A673 (cell line): ENCODE results near the gene INTS6. TPM values are rescaled to one million over a fixed set of nuclear protein-coding genes. Genes with fewer than 3 reads are reported as not detected.

Experiments used
- BruUV-seq: library from RNA; stranded (reverse); fragments of 400-500 nt; replicated peaks from 2 replicates; lab custom pipeline; 2021; lab: Mats Ljungman, UMichigan
- CTCF ChIA-PET: fragments of 300-600 bp; sonication (Branson Sonifier 250); formaldehyde crosslinking; loops from one replicate; lab custom pipeline; 2022; ENCODE audit warnings: antibody characterized with exemption; lab: Charles Lee
- POLR2A ChIA-PET: fragments of 300-600 bp; sonication (Branson Sonifier 250); formaldehyde crosslinking; loops from one replicate; lab custom pipeline; 2022; ENCODE audit warnings: antibody characterized with exemption; ENCODE audit not compliant: low non-redundant PET; lab: Charles Lee
- DNase-seq: peaks from one replicate; pipeline ENCODE4 v3.0.0-alpha.2; 2015; ENCODE audit warnings: low spot score
- H3K27ac ChIP-seq: fragments of 200-600 bp; sonication (generic); 2 replicates; pipeline ENCODE4 v1.5.1; 2016; ENCODE audit warnings: mixed run types, low read depth, mild to moderate bottlenecking, mixed read lengths, antibody characterized with exemption, low read length; ENCODE audit not compliant: poor library complexity, severe bottlenecking
- H3K27me3 ChIP-seq: fragments of 200-600 bp; sonication (generic); replicated peaks from 2 replicates; pipeline ENCODE4 v1.6.1; 2017; ENCODE audit warnings: mixed run types, low read depth, mild to moderate bottlenecking, mixed read lengths, antibody characterized with exemption, low read length; ENCODE audit not compliant: insufficient read depth, poor library complexity
- H3K36me3 ChIP-seq: fragments of 200-600 bp; sonication (generic); 2 replicates; pipeline ENCODE4 v1.6.1; 2016; ENCODE audit warnings: mixed run types, mild to moderate bottlenecking, mixed read lengths, antibody characterized with exemption, low read length; ENCODE audit not compliant: insufficient read depth, poor library complexity, severe bottlenecking
- H3K4me1 ChIP-seq: fragments of 200-600 bp; sonication (generic); 2 replicates; pipeline ENCODE4 v1.6.1; 2017; ENCODE audit warnings: mixed run types, mild to moderate bottlenecking, mixed read lengths, antibody characterized with exemption, low read length; ENCODE audit not compliant: insufficient read depth, poor library complexity, severe bottlenecking
- H3K4me3 ChIP-seq: fragments of 200-600 bp; sonication (generic); 2 replicates; pipeline ENCODE4 v1.5.1; 2016; ENCODE audit warnings: low read depth, mixed run types, mild to moderate bottlenecking, mixed read lengths, low read length; ENCODE audit not compliant: poor library complexity, severe bottlenecking
- H3K9me3 ChIP-seq: fragments of 200-600 bp; sonication (generic); 2 replicates; pipeline ENCODE4 v1.6.1; 2016; ENCODE audit warnings: mixed run types, low read depth, mild to moderate bottlenecking, mixed read lengths, antibody characterized with exemption, low read length; ENCODE audit not compliant: poor library complexity, severe bottlenecking
- EZH2 ChIP-seq: fragments of 200-600 bp; sonication (generic); IDR thresholded peaks from 2 replicates; pipeline ENCODE4 v1.6.1; 2017; ENCODE audit warnings: borderline replicate concordance, low read depth, mild to moderate bottlenecking, mixed read lengths, antibody characterized with exemption, low read length; ENCODE audit not compliant: poor library complexity, severe bottlenecking
- intact Hi-C: fragments of 100-400 bp; cut with micrococcal nuclease; formaldehyde crosslinking; loops from one replicate; pipeline ENCODE4 v1.10.0; 2022; ENCODE audit not compliant: unreplicated experiment
- total RNA-seq: library from RNA; stranded (reverse); gene quantifications from 2 replicates; pipeline ENCODE4 v1.2.3, GENCODE V29; 2021
- TF ChIP-seq, protein P1 (sequence below): fragments of 300-800, 200-600 bp; sonication (generic); conservative IDR thresholded peaks from 2 replicates; pipeline ENCODE4 v1.5.1; 2017; ENCODE audit warnings: low read depth, mild to moderate bottlenecking, antibody characterized with exemption, low read length, moderate library complexity, mixed read lengths

Gene INTS6
- total RNA-seq, 1 experiment from 2014 or later: 90.4 TPM

DNA sequence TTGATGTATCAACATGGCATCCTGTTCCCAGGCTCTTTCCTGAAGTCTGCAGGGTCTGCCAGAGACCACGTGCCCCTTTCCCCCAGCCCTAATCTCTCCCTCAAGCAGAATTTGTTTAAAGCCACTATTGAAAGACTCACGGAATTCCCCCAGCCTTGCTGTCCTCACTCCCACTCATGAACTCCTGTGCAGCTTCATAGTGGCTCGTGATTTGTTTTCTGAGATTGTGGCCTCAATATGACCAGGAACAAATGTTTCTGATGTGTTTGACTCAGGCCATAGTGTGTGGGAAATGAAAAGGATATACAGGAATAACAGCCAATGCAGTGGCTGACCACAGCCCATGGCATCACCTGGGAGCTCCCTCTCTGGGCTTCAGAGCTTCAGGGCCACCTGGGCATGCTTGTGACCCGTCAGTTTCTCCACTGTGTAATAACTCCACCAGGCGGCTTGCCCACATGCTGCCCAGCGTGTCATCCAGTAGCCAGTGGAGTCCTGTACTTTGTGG lies 121.4 kb downstream of the INTS6 start:
- no peak for DNase-seq
- H3K27ac ChIP-seq: no peak overlapping the region
- POLR2A ChIA-PET: no interaction called here
- H3K9me3 ChIP-seq: no peaks in the 10 kb centered on the region
- TF ChIP-seq, protein P1, sequence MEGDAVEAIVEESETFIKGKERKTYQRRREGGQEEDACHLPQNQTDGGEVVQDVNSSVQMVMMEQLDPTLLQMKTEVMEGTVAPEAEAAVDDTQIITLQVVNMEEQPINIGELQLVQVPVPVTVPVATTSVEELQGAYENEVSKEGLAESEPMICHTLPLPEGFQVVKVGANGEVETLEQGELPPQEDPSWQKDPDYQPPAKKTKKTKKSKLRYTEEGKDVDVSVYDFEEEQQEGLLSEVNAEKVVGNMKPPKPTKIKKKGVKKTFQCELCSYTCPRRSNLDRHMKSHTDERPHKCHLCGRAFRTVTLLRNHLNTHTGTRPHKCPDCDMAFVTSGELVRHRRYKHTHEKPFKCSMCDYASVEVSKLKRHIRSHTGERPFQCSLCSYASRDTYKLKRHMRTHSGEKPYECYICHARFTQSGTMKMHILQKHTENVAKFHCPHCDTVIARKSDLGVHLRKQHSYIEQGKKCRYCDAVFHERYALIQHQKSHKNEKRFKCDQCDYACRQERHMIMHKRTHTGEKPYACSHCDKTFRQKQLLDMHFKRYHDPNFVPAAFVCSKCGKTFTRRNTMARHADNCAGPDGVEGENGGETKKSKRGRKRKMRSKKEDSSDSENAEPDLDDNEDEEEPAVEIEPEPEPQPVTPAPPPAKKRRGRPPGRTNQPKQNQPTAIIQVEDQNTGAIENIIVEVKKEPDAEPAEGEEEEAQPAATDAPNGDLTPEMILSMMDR: no peak
- TF ChIP-seq EZH2: no peak
- no peaks in the 10 kb centered on the region for H3K27me3 ChIP-seq
- no peaks in the 10 kb centered on the region for H3K4me1 ChIP-seq
- no peak overlapping the region for H3K4me3 ChIP-seq
- CTCF ChIA-PET: interaction anchor here (0.6 kb wide), 1 partner anchor 501 kb away, joined by 8 read pairs; no protein-coding TSS in a partner anchor
- intact Hi-C loops: no loop called here
- no TSS peak for BruUV-seq
- H3K36me3 ChIP-seq: no peaks in the 10 kb centered on the region

DNA sequence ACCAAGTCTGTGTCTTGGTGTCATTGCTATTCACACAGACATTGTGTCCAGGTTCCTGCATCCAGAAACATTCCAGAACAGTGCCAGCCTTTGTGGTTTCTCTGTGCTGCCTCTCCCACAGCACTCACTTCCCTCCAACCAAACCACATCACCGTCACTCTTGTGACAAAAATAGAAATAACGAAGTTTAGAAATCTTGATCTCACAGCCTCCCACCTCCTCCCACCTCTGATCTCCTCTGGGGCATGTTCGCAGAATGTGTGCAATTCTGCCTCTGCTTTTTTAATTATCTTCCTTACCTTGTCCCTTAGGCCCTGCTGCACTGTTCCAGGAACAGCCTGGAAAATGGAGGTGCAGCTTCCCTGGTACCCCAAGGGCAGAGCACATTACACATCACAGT lies 122.0 kb downstream of the INTS6 start:
- BruUV-seq: no TSS peak
- no peaks in the 10 kb centered on the region for H3K4me1 ChIP-seq
- no peaks in the 10 kb centered on the region for H3K27me3 ChIP-seq
- no peak for DNase-seq
- H3K36me3 ChIP-seq: no peaks in the 10 kb centered on the region
- intact Hi-C loops: no loop called here
- no peak for TF ChIP-seq EZH2
- TF ChIP-seq, protein P1: no peak
- no peak overlapping the region for H3K4me3 ChIP-seq
- ChIA-PET CTCF (no interaction called here), POLR2A (no interaction called here)
- no peaks in the 10 kb centered on the region for H3K9me3 ChIP-seq
- H3K27ac ChIP-seq: no peak overlapping the region

DNA sequence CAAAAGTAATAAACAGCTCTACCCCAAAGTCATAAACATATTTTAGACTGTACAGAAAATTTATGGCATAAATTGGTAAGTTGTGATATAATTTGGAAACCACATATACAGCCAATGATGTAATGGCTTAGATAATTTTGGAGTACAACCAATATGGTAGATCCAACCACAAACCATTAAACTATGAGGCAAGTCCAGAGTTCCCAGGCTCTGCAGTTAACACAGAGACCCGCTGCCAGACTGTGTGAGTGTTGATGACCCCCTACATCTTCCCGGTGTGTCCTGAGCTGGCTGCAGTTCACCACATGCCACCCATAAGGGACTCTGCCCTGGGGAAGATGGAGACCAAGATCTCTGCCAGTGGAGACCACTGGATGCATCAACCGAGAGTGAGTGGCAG lies 123.2 kb downstream of the INTS6 start:
- Histone ChIP-seq H3K36me3 (no peaks in the 10 kb centered on the region), H3K9me3 (no peaks in the 10 kb centered on the region), H3K4me1 (no peaks in the 10 kb centered on the region), H3K4me3 (no peak overlapping the region), H3K27ac (no peak overlapping the region), H3K27me3 (no peaks in the 10 kb centered on the region)
- ChIA-PET CTCF (no interaction called here), POLR2A (no interaction called here)
- TF ChIP-seq, protein P1: no peak
- no peak for TF ChIP-seq EZH2
- no peak for DNase-seq
- intact Hi-C loops: no loop called here
- no TSS peak for BruUV-seq
